Erythroblast (primary cell): Measurements from ENCODE around the gene ZIC3.

ENCODE experiments used
- GATA1 ChIP-seq: IDR thresholded peaks from 2 replicates; pipeline ENCODE4 v1.6.1; 2011; ENCODE audit warnings: low read depth, mild to moderate bottlenecking, control low read depth, low read length, moderate library complexity
- POLR2A ChIP-seq: IDR thresholded peaks from 2 replicates; pipeline ENCODE4 v1.6.1; 2011; ENCODE audit warnings: mild to moderate bottlenecking, low read length

DNA sequence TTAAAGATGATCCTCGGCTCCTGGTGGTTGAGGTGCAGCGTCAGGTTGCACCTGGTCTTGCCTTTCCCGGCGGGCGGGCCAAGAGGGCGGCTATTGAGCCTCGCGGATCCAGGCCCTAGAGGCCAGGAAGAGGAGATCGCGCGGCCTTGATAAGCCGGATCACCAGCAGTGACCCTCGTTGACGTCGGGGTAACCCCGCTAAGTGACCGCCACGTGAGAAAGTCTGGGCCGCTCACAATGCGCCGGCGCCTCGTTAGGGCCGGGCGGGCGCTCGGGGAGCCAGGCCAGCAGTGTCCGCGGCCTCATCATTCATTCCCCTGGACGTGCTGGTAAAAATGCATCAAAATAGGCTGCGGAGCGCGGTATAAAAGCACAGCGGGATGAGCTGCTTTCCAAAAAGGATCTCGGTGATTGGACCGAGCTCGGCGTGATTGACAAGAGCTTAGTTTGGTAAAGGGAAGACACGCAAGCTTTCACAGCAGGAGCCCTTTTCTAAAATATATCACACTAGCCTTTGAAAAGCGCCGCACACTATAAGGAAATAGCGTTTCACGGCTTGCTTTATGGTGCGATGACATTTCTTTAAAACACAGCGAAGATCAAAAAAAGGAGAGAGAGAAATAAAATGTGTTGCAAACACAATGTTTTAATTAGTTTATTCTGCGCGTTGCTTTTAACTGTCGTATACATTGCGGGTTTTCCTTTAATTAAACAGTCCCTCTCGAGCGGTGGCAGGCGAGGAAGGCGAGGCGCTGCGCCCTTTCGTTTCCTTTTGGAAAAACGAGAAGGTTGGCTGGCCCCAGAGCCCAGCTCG, 15.9 kb upstream of the ZIC3 start:
- TF ChIP-seq POLR2A (no peak), GATA1 (no peak)
